NCI-H2227 treated with DMSO at 0.1 percent for 48 hours (cell line): ENCODE measurements around the gene BRAT1.

Experiments used
- DNase-seq: peaks from one replicate; lab custom pipeline; 2025; lab: John Stamatoyannopoulos, UW

The BRAT1 gene

GRCh38 chr7:2495418-2496299 lies 59.7 kb downstream of the BRAT1 start:
- peak; percentile 46 for DNase-seq

DNA sequence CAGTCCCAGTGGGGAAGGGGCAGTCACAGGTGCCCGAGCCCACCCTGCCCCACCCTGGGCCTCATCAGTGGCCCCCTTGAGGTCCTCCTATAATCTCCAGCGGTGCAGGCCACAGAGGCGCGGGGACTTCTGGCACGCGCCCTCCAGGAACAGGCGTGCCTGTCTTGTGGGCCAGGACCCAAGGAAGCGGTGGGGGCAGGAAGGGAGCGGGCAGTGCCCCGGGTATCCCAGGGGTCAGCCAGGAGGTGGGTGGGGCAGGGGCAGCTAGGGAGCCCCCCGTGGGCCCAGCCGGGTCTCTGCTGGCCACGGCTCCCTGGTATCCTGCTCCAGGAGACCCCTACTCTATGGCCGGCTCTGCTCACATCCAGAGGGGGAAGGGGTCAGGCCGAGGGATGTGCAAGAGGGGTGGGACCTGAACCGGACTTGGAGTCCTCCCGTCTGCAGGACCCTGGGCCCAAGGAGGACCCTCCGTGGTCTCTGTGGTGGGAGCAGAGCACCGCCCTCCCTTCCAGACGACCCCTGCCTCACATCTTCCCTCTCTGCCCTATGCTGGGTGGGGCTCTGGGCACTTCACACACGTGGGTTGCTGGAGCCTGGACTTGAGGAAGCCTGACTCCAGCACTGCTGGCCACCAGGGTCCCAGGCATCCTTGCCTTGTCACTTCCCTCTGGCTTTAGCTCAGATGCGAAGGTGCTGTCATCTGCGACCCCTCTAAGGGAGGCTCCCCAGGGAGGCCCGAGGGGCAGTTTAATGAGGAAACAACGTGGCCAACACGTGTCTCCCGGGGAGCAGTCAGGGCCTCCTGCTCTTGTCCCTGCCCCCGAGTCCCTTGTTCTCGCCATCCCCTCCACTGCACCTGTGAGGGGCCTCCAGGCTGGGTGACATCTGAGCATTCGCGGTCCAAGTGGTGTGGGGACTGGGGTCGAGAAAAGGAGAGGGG lies 60.9 kb downstream of the BRAT1 start:
- no peak for DNase-seq

GRCh38 chr7:2493205-2494164 lies 61.8 kb downstream of the BRAT1 start:
- no peak for DNase-seq

DNA sequence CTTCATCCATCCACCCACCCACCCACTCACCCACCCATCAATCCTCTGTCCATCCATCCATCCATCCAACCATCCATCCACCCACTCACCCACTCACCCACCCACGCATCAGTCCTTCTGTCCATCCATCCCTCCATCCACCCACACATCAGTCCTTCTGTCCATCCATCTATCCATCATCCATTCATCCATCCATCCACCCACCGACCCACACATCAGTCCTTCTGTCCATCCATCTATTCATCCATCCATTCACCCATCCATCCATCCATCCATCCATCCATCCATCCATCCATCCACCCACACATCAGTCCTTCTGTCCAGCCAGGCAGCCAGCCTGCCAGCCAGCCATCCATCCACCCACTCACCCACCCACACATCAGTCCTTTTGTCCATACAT lies 63.3 kb downstream of the BRAT1 start:
- no peak for DNase-seq

- no peak for DNase-seq
Observed at GRCh38 chr7:2490181-2490651, 65.1 kb downstream of the BRAT1 start.

DNA sequence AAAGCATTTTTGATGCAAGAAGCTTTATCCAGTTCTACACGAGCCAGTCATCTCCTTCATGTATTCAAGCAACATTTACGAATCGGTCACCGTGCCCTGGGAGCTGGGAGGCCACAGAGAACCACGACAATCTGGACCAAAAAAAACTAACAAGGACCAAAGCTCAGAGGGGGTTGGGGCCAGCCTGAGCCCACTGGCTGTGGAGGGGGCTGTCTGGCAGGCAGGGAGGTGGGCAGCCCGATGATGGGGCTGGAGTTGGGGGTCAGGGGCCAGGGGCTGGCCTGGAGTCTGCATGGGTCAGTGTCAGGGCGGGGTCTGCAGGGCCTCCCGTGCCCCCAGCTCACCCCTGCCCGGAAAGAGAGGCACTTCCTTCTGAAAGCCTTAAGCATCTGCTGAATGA lies 66.6 kb downstream of the BRAT1 start:
- no peak for DNase-seq

- DNase-seq, result no peak
Observed at GRCh38 chr7:2488272-2488645, 67.1 kb downstream of the BRAT1 start.
